Lower leg skin (tissue), 3 donors: ENCODE data around the gene DDX51.

Source experiments
- POLR2A ChIP-seq, 2 donors: fragments of 450-650 bp; IDR thresholded peaks; one replicate each; pipeline ENCODE4 v1.6.1; 2016 to 2017; ENCODE audit warnings: antibody characterized with exemption in 2 of 2, mild to moderate bottlenecking in 1 of 2, moderate library complexity in 1 of 2
- TF ChIP-seq, protein P1 (sequence below), 3 donors: fragments of 450-650 bp; IDR thresholded peaks; one replicate each; pipeline ENCODE4 v1.5.1; 2016; ENCODE audit warnings: antibody characterized with exemption in 3 of 3, mild to moderate bottlenecking in 3 of 3, moderate library complexity in 2 of 3

DNA sequence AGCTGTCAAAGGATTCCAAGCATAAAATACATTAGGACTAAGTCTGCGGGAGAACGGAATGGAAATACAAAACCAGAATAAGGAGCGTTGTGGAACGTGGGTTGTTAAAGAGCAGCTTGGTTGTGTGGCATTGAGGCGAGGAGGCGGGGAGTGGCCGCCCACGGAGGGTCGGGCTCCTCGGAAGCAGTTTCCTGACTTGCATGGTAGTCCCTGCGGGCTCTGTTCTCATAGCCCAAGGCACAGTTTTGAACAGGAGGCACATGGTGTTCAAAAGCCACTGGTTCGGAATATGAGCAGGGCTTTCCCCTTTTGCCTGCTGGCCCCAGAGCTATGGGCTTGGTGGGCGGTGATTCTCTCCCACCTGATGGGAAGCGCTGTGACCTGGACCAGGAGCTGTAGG, 12.2 kb downstream of the DDX51 start:
- TF ChIP-seq, protein P1, sequence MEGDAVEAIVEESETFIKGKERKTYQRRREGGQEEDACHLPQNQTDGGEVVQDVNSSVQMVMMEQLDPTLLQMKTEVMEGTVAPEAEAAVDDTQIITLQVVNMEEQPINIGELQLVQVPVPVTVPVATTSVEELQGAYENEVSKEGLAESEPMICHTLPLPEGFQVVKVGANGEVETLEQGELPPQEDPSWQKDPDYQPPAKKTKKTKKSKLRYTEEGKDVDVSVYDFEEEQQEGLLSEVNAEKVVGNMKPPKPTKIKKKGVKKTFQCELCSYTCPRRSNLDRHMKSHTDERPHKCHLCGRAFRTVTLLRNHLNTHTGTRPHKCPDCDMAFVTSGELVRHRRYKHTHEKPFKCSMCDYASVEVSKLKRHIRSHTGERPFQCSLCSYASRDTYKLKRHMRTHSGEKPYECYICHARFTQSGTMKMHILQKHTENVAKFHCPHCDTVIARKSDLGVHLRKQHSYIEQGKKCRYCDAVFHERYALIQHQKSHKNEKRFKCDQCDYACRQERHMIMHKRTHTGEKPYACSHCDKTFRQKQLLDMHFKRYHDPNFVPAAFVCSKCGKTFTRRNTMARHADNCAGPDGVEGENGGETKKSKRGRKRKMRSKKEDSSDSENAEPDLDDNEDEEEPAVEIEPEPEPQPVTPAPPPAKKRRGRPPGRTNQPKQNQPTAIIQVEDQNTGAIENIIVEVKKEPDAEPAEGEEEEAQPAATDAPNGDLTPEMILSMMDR (IDR thresholded peaks at IDR 0.05) = no peak
- no peak for TF ChIP-seq POLR2A (IDR thresholded peaks at IDR 0.05)
